Renal cortical epithelial cell (primary cell): ENCODE measurements around the gene CAMKK1. TPM values are rescaled to one million over a fixed set of nuclear protein-coding genes. Genes with fewer than 3 reads are reported as not detected.
"Not testable (repeated sequence)": the region's sequence is repeated elsewhere in the genome, so short reads cannot be mapped to it uniquely, and the experiment has no call there.

ENCODE experiments used
- DNase-seq: peaks from one replicate; pipeline ENCODE4 v3.0.0-alpha.2; 2011; ENCODE audit warnings: low read depth
- total RNA-seq: library from RNA; depleted of rRNA; stranded (reverse); fragments of >200 nt; gene quantifications from 2 replicates; pipeline ENCODE4 v1.2.3, GENCODE V29; 2014

CAMKK1 gene
- total RNA-seq, 1 donor from 2014 or later: 8.9 TPM

GRCh38 chr17:3846437-3847164 lies 46.3 kb downstream of the CAMKK1 start:
- peak; percentile 76 for DNase-seq

- DNase-seq: no peak
Observed at GRCh38 chr17:3845621-3846436, 47.0 kb downstream of the CAMKK1 start, which contains the start of gene NCBP3. NCBP3 (minus strand) TSS chr17:3846246; CDS start chr17:3846223, 23 bp downstream.

GRCh38 chr17:3845291-3845620 lies 47.6 kb downstream of the CAMKK1 start:
- peak; percentile 20 for DNase-seq

- not testable (repeated sequence) for DNase-seq
Observed at GRCh38 chr17:3844556-3844955, 48.3 kb downstream of the CAMKK1 start.

- DNase-seq: peak; percentile 35
Observed at GRCh38 chr17:3843935-3844516, 48.8 kb downstream of the CAMKK1 start.

- peak; percentile 24 for DNase-seq
Observed at GRCh38 chr17:3838206-3838605, 54.6 kb downstream of the CAMKK1 start.

GRCh38 chr17:3836551-3836950 lies 56.3 kb downstream of the CAMKK1 start:
- DNase-seq: no peak

- peak; percentile 15 for DNase-seq
Observed at GRCh38 chr17:3835410-3836229, 57.2 kb downstream of the CAMKK1 start.

- no peak for DNase-seq
Observed at GRCh38 chr17:3834811-3835210, 58.0 kb downstream of the CAMKK1 start.

- no peak for DNase-seq
Observed at GRCh38 chr17:3828852-3829232, 64.0 kb downstream of the CAMKK1 start.

GRCh38 chr17:3828151-3828851 lies 64.6 kb downstream of the CAMKK1 start:
- no peak for DNase-seq

GRCh38 chr17:3827124-3827773 lies 65.6 kb downstream of the CAMKK1 start:
- peak; percentile 81 for DNase-seq

- no peak for DNase-seq
Observed at GRCh38 chr17:3826191-3826590, 66.7 kb downstream of the CAMKK1 start.

- DNase-seq: no peak
Observed at GRCh38 chr17:3821101-3821500, 71.8 kb downstream of the CAMKK1 start.

GRCh38 chr17:3818786-3819185 lies 74.1 kb downstream of the CAMKK1 start:
- DNase-seq: peak; percentile 25

GRCh38 chr17:3817851-3818605 lies 74.8 kb downstream of the CAMKK1 start:
- DNase-seq: no peak

GRCh38 chr17:3815925-3816324 lies 76.9 kb downstream of the CAMKK1 start:
- no peak for DNase-seq

GRCh38 chr17:3815122-3815521 lies 77.7 kb downstream of the CAMKK1 start:
- no peak for DNase-seq

GRCh38 chr17:3814361-3814760 lies 78.5 kb downstream of the CAMKK1 start:
- no peak for DNase-seq

GRCh38 chr17:3813171-3813570 lies 79.7 kb downstream of the CAMKK1 start:
- DNase-seq: no peak
